H7 (cell line): Measurements from ENCODE around the gene SCO1. TPM values are rescaled to one million over a fixed set of nuclear protein-coding genes. Genes with fewer than 3 reads are reported as not detected.
"Not testable (repeated sequence)": the region's sequence is repeated elsewhere in the genome, so short reads cannot be mapped to it uniquely, and the experiment has no call there.

ENCODE experiments used
- DNase-seq: peaks from one replicate; pipeline ENCODE4 v3.0.0; 2012
- H3K27me3 ChIP-seq: 2 replicates; pipeline ENCODE4 v1.6.0; 2011; ENCODE audit warnings: mild to moderate bottlenecking, low read length; ENCODE audit not compliant: control insufficient read depth, insufficient read depth
- H3K36me3 ChIP-seq: replicated peaks from 2 replicates; pipeline ENCODE4 v1.5.1; 2011; ENCODE audit warnings: low read length; ENCODE audit not compliant: control insufficient read depth, insufficient read depth
- H3K4me3 ChIP-seq: 2 replicates; pipeline ENCODE4 v1.5.1; 2011; ENCODE audit warnings: low read depth, mild to moderate bottlenecking, control low read depth, low read length, moderate library complexity; ENCODE audit not compliant: insufficient read depth
- total RNA-seq: library from RNA; depleted of rRNA; stranded (reverse); fragments of >200 nt; shearing (Covaris generic); gene quantifications from 2 replicates; pipeline ENCODE4 v1.2.3, GENCODE V29; 2014

SCO1 gene
- total RNA-seq, 1 experiment from 2014 or later = 69.6 TPM

GRCh38 chr17:10698096-10698818 is 924 bp upstream of the SCO1 start:
- DNase-seq = peak; percentile 31
- H3K36me3 ChIP-seq = peaks cover 9% of the 10 kb centered on the region
- H3K27me3 ChIP-seq = no peaks in the 10 kb centered on the region
- H3K4me3 ChIP-seq = peak overlapping the region; percentile 93

- H3K27me3 ChIP-seq, DNase-seq, H3K4me3 ChIP-seq: not testable (repeated sequence)
- peaks cover 19% of the 10 kb centered on the region for H3K36me3 ChIP-seq
Measured at GRCh38 chr17:10695875-10696407, 1.4 kb downstream of the SCO1 start.

GRCh38 chr17:10687499-10687898 is 9.8 kb downstream of the SCO1 start:
- H3K4me3 ChIP-seq = no peak overlapping the region
- H3K36me3 ChIP-seq = peaks cover 18% of the 10 kb centered on the region
- DNase-seq = no peak
- no peaks in the 10 kb centered on the region for H3K27me3 ChIP-seq

- Histone ChIP-seq H3K27me3 (no peaks in the 10 kb centered on the region), H3K4me3 (no peak overlapping the region), H3K36me3 (peaks cover 15% of the 10 kb centered on the region)
- peak; percentile 57 for DNase-seq
Measured at GRCh38 chr17:10683853-10684252, 13.5 kb downstream of the SCO1 start.

- Histone ChIP-seq H3K36me3 (peaks cover 16% of the 10 kb centered on the region), H3K27me3 (no peaks in the 10 kb centered on the region), H3K4me3 (no peak overlapping the region)
- DNase-seq = no peak
Measured at GRCh38 chr17:10681866-10682446, 15.4 kb downstream of the SCO1 start.

- no peak for DNase-seq
- H3K36me3 ChIP-seq = peaks cover 2% of the 10 kb centered on the region
- H3K27me3 ChIP-seq = no peaks in the 10 kb centered on the region
- no peak overlapping the region for H3K4me3 ChIP-seq
Measured at GRCh38 chr17:10674704-10675103, 22.6 kb downstream of the SCO1 start.

GRCh38 chr17:10673312-10673711 is 24.0 kb downstream of the SCO1 start:
- no peak for DNase-seq
- H3K4me3 ChIP-seq = no peak overlapping the region
- no peaks in the 10 kb centered on the region for H3K27me3 ChIP-seq
- peaks cover 2% of the 10 kb centered on the region for H3K36me3 ChIP-seq

GRCh38 chr17:10668775-10669174 is 28.6 kb downstream of the SCO1 start:
- no peak for DNase-seq
- no peak overlapping the region for H3K4me3 ChIP-seq
- no peaks in the 10 kb centered on the region for H3K36me3 ChIP-seq
- no peaks in the 10 kb centered on the region for H3K27me3 ChIP-seq

- DNase-seq = no peak
- Histone ChIP-seq H3K4me3 (no peak overlapping the region), H3K27me3 (no peaks in the 10 kb centered on the region), H3K36me3 (no peaks in the 10 kb centered on the region)
Measured at GRCh38 chr17:10666906-10667305, 30.4 kb downstream of the SCO1 start.

- Histone ChIP-seq H3K36me3 (no peaks in the 10 kb centered on the region), H3K4me3 (no peak overlapping the region), H3K27me3 (no peaks in the 10 kb centered on the region)
- DNase-seq = no peak
Measured at GRCh38 chr17:10664571-10664970, 32.8 kb downstream of the SCO1 start.

- DNase-seq = no peak
- Histone ChIP-seq H3K27me3 (no peaks in the 10 kb centered on the region), H3K36me3 (no peaks in the 10 kb centered on the region), H3K4me3 (no peak overlapping the region)
Measured at GRCh38 chr17:10663231-10663630, 34.1 kb downstream of the SCO1 start.

GRCh38 chr17:10661437-10661836 is 35.9 kb downstream of the SCO1 start:
- Histone ChIP-seq H3K27me3 (no peaks in the 10 kb centered on the region), H3K4me3 (no peak overlapping the region), H3K36me3 (no peaks in the 10 kb centered on the region)
- DNase-seq = no peak

GRCh38 chr17:10657879-10658278 is 39.5 kb downstream of the SCO1 start:
- H3K36me3 ChIP-seq = no peaks in the 10 kb centered on the region
- H3K4me3 ChIP-seq = no peak overlapping the region
- DNase-seq = no peak
- no peaks in the 10 kb centered on the region for H3K27me3 ChIP-seq

- H3K27me3 ChIP-seq = no peaks in the 10 kb centered on the region
- no peak within 1 kb of the TSS for H3K4me3 ChIP-seq
- no peaks in the 10 kb centered on the region for H3K36me3 ChIP-seq
- DNase-seq = peak; percentile 49
Measured at GRCh38 chr17:10657148-10657547, 40.2 kb downstream of the SCO1 start, which contains the start of gene MYH3. Gene MYH3, minus strand, starts transcription at chr17:10657309. Its CDS starts 2,245 bp downstream, at chr17:10655064.

- no peak overlapping the region for H3K4me3 ChIP-seq
- no peaks in the 10 kb centered on the region for H3K36me3 ChIP-seq
- no peaks in the 10 kb centered on the region for H3K27me3 ChIP-seq
- no peak for DNase-seq
Measured at GRCh38 chr17:10653987-10654386, 43.3 kb downstream of the SCO1 start.
